ENCODE measurements around the gene ACOT13. TPM values are rescaled to one million over a fixed set of nuclear protein-coding genes. Genes with fewer than 3 reads are reported as not detected.
"Not testable (repeated sequence)": the region's sequence is repeated elsewhere in the genome, so short reads cannot be mapped to it uniquely, and the experiment has no call there.

Gene ACOT13
- total RNA-seq, 1 donor from 2014 or later: 27.0 TPM

DNA sequence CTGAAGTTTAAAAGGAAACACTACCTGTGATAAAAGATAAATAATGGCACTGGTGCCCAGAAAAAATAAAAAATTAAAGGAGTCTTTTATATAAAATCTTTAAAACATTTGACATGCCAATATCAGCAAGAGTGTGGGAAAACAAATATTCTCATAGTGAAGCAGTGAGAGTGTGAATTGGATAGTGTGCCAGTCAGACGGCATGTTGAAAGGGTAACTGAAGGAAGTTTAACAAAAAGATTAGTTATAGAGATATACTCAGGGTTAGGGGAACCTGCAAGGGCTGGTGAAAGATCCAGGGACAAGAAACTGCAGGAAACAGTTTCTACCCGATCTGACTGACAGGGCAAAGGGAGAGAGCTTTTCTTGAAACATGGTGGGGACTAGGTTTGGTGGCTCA, 85.6 kb downstream of the ACOT13 start:
- DNase-seq (ENCODE audit: low spot score): no peak
- Mint-ChIP-seq H3K27me3 (ENCODE audit: insufficient read depth) (peaks cover 4% of the 10 kb centered on the region), H3K4me3 (no peak overlapping the region), H3K9me3 (peaks cover 14% of the 10 kb centered on the region), H3K36me3 (ENCODE audit: low read depth) (peaks cover 1% of the 10 kb centered on the region), H3K27ac (peak overlapping the region; percentile 31), H3K4me1 (ENCODE audit: low read depth) (no peaks in the 10 kb centered on the region)
- intact Hi-C loops (cut with micrococcal nuclease): no loop called here

DNA sequence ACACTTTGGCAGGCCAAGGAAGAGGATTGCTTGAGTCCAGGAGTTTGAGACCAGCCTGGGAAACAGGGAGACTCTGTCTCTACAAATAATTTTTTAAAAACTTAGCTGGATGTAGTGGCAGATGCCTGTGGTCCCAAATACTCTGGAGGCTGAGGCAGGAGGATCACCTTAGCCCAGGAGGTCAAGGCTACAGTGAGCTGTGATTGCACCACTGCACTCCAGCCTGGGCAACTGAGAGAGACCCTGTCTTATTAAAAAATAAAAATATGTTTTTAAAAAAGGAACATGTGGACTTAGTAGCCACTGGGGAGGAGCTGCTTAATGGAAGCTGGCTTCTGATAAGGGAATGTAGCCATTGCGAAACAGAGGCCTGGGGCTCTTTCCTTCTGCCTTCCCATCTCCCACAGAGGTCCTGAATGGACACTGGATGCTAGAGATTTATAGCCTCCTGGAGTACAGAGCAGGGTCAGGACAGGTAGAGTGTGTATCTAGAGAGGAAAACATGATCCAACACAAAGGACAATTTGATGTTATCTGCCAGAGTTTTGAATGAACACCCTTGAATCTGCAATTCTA, 86.1 kb downstream of the ACOT13 start:
- peaks cover 4% of the 10 kb centered on the region for H3K27me3 Mint-ChIP-seq (ENCODE audit: insufficient read depth)
- H3K9me3 Mint-ChIP-seq: peaks cover 14% of the 10 kb centered on the region
- no peaks in the 10 kb centered on the region for H3K4me1 Mint-ChIP-seq (ENCODE audit: low read depth)
- H3K36me3 Mint-ChIP-seq (ENCODE audit: low read depth): peaks cover 1% of the 10 kb centered on the region
- no peak overlapping the region for H3K4me3 Mint-ChIP-seq
- DNase-seq (ENCODE audit: low spot score): no peak
- intact Hi-C loops (cut with micrococcal nuclease): no loop called here
- peak overlapping the region; percentile 31 for H3K27ac Mint-ChIP-seq

DNA sequence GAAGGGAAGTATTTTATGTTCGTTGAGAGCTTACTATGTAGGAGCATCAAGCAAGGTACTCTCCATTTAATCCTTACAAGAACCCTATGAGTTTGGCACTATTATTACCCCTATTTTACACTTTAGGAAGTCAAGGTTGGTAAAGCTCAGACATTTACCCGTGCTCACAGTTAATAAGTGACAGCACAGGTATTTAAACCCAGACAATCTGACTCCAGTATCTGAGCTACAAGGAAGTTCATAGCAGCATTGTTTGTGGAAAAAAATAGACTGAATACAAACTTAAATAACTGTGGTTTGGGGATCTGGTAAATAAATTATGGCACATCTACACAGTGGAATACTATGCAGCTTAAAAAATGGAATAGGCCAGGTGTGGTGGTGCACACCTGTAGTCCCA, 86.7 kb downstream of the ACOT13 start:
- H3K9me3 Mint-ChIP-seq: peaks cover 14% of the 10 kb centered on the region
- no peak overlapping the region for H3K27ac Mint-ChIP-seq

DNA sequence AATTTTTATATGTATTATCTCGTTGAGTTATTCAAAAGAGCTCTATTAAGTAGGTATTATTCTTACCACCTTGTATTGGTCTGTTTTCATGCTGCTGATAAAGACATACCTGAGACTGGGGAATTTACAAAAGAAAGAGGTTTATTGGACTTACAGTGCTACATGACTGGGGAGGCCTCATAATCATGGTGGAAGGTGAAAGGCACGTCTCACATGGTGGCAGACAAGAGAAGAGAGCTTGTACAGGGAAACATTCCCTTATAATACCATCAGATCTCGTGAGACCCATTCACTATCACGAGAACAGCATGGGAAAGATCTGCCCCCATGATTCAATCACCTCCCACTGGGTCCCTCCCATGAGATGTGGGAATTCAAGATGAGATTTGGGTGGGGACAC, 87.5 kb downstream of the ACOT13 start:
- intact Hi-C loops (cut with micrococcal nuclease); DNase-seq (ENCODE audit: low spot score); H3K27me3 Mint-ChIP-seq (ENCODE audit: insufficient read depth); H3K27ac Mint-ChIP-seq; H3K4me3 Mint-ChIP-seq; H3K4me1 Mint-ChIP-seq (ENCODE audit: low read depth); H3K36me3 Mint-ChIP-seq (ENCODE audit: low read depth): not testable (repeated sequence)
- peaks cover 14% of the 10 kb centered on the region for H3K9me3 Mint-ChIP-seq

More for the DNA sequence above, 86.7 kb downstream of the ACOT13 start:
- peaks cover 1% of the 10 kb centered on the region for H3K36me3 Mint-ChIP-seq (ENCODE audit: low read depth)
- no peak overlapping the region for H3K4me3 Mint-ChIP-seq
- peaks cover 4% of the 10 kb centered on the region for H3K27me3 Mint-ChIP-seq (ENCODE audit: insufficient read depth)
- intact Hi-C loops (cut with micrococcal nuclease): no loop called here
- H3K4me1 Mint-ChIP-seq (ENCODE audit: low read depth): no peaks in the 10 kb centered on the region
- no peak for DNase-seq (ENCODE audit: low spot score)

Other genes with a start within 250 kb of the ACOT13 start
- 0.22 and 0.39 TPM in 2 replicates for gene GPLD1, start 177.5 kb upstream of the ACOT13 start, total RNA-seq
- gene ALDH5A1, start 172.1 kb upstream of the ACOT13 start, total RNA-seq: 11.3 and 11.9 TPM in 2 replicates
- not detected in 2 replicates for gene KIAA0319, start 20.9 kb upstream of the ACOT13 start, total RNA-seq
- gene TDP2, start 178 bp upstream of the ACOT13 start, total RNA-seq: 46.1 and 47.4 TPM in 2 replicates
- 109 TPM in 2 replicates for gene C6orf62, start 52.1 kb downstream of the ACOT13 start, total RNA-seq
- gene GMNN, start 107.9 kb downstream of the ACOT13 start, total RNA-seq: 80.8 and 83.5 TPM in 2 replicates
- gene ARMH2, start 131.8 kb downstream of the ACOT13 start, total RNA-seq: not detected in 2 replicates

Measured in activated T-helper 1 cell treated with anti-CD3 and anti-CD28 coated beads, Interleukin-12 subunit alpha, Interleukin-12 subunit beta, Interleukin-2, Interleukin-4 antibody, amounts not matched to agents 30 ng/mL and 10 ng/mL and 1 ng/mL, durations not matched to agents 14 hours and 24 hours and 36 hours (primary cell).